Keratinocyte (primary cell): ENCODE measurements around the gene PRR19.

Experiments
- EZH2 ChIP-seq: IDR thresholded peaks from one replicate; pipeline ENCODE4 v1.6.1; 2012; ENCODE audit warnings: inconsistent platforms, mild to moderate bottlenecking, low read length, moderate library complexity
- TF ChIP-seq, protein P1 (sequence below), 3 experiments: IDR thresholded peaks in 1 of 3; conservative IDR thresholded peaks in 1 of 3; optimal IDR thresholded peaks in 1 of 3; 2 replicates in 2 of 3; 3 replicates in 1 of 3; pipeline versions ENCODE3 to v1.5.1; 2011; ENCODE audit warnings: low read length in 3 of 3, mild to moderate bottlenecking in 3 of 3, moderate library complexity in 2 of 3, control low read depth in 1 of 3, inconsistent platforms in 1 of 3; ENCODE audit not compliant: insufficient read depth in 2 of 3; ENCODE audit errors: extremely low read depth in 1 of 3

DNA sequence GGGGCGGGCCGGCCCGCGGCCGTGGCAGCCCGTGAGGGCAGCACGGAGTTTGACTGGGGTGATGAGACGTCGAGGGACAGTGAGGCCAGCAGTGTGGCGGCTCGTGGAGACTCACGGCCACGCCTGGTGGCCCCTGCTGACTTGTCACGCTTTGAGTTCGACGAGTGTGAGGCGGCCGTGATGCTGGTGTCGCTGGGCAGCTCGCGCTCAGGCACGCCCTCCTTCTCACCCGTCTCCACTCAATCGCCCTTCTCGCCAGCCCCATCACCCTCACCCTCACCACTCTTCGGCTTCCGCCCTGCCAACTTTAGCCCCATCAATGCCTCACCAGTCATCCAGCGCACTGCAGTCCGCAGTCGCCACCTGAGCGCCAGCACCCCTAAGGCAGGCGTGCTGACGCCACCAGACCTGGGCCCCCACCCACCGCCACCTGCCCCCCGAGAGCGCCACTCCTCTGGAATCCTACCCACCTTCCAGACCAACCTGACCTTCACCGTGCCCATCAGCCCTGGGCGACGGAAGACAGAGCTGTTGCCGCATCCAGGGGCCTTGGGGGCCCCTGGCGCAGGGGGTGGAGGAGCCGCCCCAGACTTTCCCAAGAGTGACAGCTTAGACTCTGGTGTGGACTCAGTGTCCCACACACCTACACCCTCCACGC, 28.4 kb upstream of the PRR19 start:
- TF ChIP-seq, protein P1, sequence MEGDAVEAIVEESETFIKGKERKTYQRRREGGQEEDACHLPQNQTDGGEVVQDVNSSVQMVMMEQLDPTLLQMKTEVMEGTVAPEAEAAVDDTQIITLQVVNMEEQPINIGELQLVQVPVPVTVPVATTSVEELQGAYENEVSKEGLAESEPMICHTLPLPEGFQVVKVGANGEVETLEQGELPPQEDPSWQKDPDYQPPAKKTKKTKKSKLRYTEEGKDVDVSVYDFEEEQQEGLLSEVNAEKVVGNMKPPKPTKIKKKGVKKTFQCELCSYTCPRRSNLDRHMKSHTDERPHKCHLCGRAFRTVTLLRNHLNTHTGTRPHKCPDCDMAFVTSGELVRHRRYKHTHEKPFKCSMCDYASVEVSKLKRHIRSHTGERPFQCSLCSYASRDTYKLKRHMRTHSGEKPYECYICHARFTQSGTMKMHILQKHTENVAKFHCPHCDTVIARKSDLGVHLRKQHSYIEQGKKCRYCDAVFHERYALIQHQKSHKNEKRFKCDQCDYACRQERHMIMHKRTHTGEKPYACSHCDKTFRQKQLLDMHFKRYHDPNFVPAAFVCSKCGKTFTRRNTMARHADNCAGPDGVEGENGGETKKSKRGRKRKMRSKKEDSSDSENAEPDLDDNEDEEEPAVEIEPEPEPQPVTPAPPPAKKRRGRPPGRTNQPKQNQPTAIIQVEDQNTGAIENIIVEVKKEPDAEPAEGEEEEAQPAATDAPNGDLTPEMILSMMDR (optimal IDR thresholded peaks at IDR 0.05 in 1 of 3, IDR thresholded peaks at IDR 0.05 in 1 of 3, conservative IDR thresholded peaks at IDR 0.05 in 1 of 3; ENCODE audit: extremely low read depth in 1 of 3, insufficient read depth in 2 of 3, low read length in 3 of 3) = no peak
- TF ChIP-seq EZH2 = no peak
